ENCODE results near the gene TCEANC2. TPM values are rescaled to one million over a fixed set of nuclear protein-coding genes. Genes with fewer than 3 reads are reported as not detected.

TCEANC2 gene
- total and polyA plus RNA-seq, 12 donors: 1.3 to 12.5 (median 5.6) TPM

- 68 to 84% (median 80%) methylated on average over 7 to 8 of the region's 8 CpGs for WGBS, 4 donors
- no peaks in the 10 kb centered on the region for H3K36me3 ChIP-seq (replicated peaks in 1 of 2)
- DNase-seq: peak in 1 of 7 donors; percentile 7
- no peak overlapping the region for H3K27ac ChIP-seq
- H3K27me3 ChIP-seq: no peaks in the 10 kb centered on the region
- TF ChIP-seq, protein P1, sequence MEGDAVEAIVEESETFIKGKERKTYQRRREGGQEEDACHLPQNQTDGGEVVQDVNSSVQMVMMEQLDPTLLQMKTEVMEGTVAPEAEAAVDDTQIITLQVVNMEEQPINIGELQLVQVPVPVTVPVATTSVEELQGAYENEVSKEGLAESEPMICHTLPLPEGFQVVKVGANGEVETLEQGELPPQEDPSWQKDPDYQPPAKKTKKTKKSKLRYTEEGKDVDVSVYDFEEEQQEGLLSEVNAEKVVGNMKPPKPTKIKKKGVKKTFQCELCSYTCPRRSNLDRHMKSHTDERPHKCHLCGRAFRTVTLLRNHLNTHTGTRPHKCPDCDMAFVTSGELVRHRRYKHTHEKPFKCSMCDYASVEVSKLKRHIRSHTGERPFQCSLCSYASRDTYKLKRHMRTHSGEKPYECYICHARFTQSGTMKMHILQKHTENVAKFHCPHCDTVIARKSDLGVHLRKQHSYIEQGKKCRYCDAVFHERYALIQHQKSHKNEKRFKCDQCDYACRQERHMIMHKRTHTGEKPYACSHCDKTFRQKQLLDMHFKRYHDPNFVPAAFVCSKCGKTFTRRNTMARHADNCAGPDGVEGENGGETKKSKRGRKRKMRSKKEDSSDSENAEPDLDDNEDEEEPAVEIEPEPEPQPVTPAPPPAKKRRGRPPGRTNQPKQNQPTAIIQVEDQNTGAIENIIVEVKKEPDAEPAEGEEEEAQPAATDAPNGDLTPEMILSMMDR (IDR thresholded peaks at IDR 0.05): no peak
- no peak for TF ChIP-seq POLR2A (IDR thresholded peaks at IDR 0.05)
- H3K9me3 ChIP-seq (replicated peaks in 1 of 3): no peaks in the 10 kb centered on the region
- peaks cover 0 to 3% of the 10 kb centered on the region in 2 donors for H3K4me1 ChIP-seq (replicated peaks in 1 of 2)
- no peak overlapping the region for H3K4me3 ChIP-seq
- intact Hi-C loops (cut with DNase I): no loop called here
Measured at GRCh38 chr1:54013393-54014008, 39.9 kb upstream of the TCEANC2 start.

- DNase-seq: peak in 1 of 7 donors; percentile 13
- peaks cover 0 to 3% of the 10 kb centered on the region in 2 donors for H3K4me1 ChIP-seq (replicated peaks in 1 of 2)
- H3K27ac ChIP-seq: no peak overlapping the region
- intact Hi-C loops (cut with DNase I): no loop called here
- H3K9me3 ChIP-seq (replicated peaks in 1 of 3): no peaks in the 10 kb centered on the region
- H3K27me3 ChIP-seq: no peaks in the 10 kb centered on the region
- no peak overlapping the region for H3K4me3 ChIP-seq
- TF ChIP-seq POLR2A (IDR thresholded peaks at IDR 0.05): no peak
- TF ChIP-seq, protein P1 (IDR thresholded peaks at IDR 0.05): no peak
- H3K36me3 ChIP-seq (replicated peaks in 1 of 2): no peaks in the 10 kb centered on the region
- WGBS, 4 donors: 66 to 100% (median 72%) methylated on average over 1 to 17 of the region's 17 CpGs
Measured at GRCh38 chr1:54014009-54014629, 39.3 kb upstream of the TCEANC2 start.

DNA sequence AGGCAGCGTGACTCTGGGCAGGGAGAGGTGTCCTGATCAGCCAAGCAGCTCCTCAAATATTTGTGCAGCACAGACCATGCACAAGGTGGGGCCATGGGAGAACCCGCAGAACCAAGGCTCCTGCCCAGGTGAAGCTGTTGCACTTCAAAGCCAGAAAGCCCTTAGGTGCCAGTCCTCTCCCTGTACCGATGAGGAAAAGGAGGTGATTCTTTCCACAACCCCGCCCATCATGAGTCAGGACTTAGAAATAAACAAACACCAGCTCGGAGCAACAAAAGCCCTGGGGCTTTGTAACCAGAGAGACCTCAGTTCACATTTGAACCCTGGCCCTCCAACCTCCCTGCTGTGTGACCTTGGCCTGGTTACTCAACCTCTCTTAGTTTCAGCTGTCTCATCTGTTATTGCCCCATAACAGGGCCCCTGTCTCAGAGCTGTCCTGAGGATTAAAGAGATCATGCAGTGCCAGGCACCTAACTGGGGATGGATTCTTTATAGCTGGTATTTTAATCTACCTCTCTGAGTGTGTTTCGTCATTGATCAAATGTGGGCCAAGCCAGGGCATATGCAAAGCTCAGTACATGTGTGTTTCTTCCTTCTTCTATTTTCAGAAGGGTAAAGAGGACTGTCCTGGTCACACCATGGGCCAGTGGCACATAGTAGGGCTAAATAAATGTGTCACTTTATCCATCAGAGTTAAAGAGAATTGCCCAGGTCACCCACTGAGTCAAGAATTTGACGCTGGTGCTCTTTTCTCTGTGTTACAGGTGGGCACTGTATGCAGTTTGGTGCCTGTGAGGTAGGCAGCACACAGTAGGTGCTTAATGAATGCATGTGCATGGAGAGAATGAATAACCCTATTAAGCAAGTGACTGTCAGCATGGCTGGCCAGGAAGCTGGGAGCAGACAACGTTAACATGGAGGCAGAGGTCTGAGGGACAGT is 36.8 kb upstream of the TCEANC2 start:
- Histone ChIP-seq H3K9me3 (replicated peaks in 1 of 3) (no peaks in the 10 kb centered on the region), H3K4me1 (replicated peaks in 1 of 2) (peaks cover 0 to 3% of the 10 kb centered on the region in 2 donors), H3K36me3 (replicated peaks in 1 of 2) (no peaks in the 10 kb centered on the region), H3K4me3 (no peak overlapping the region), H3K27ac (no peak overlapping the region), H3K27me3 (no peaks in the 10 kb centered on the region)
- TF ChIP-seq POLR2A (IDR thresholded peaks at IDR 0.05): no peak
- TF ChIP-seq, protein P1 (IDR thresholded peaks at IDR 0.05): no peak
- intact Hi-C loops (cut with DNase I): no loop called here
- 51 to 55% (median 53%) methylated on average over 7 to 8 of the region's 8 CpGs for WGBS, 4 donors
- DNase-seq: peak in 6 of 7 donors; percentile 49 to 79 (median 62)

GRCh38 chr1:54017979-54018378 is 35.4 kb upstream of the TCEANC2 start, which contains the start of gene LDLRAD1:
Gene LDLRAD1 (minus strand): TSS chr1:54018186. CDS start chr1:54018112, 74 bp downstream.
- H3K27me3 ChIP-seq: no peaks in the 10 kb centered on the region
- intact Hi-C loops (cut with DNase I): no loop called here
- peaks cover 0 to 3% of the 10 kb centered on the region in 2 donors for H3K4me1 ChIP-seq (replicated peaks in 1 of 2)
- H3K36me3 ChIP-seq (replicated peaks in 1 of 2): no peaks in the 10 kb centered on the region
- no peak within 1 kb of the TSS for H3K4me3 ChIP-seq
- WGBS, 4 donors: 14 to 34% (median 26%) methylated on average over 3 to 6 of the region's 6 CpGs
- DNase-seq: peak; percentile 35 to 82 (median 71)
- TF ChIP-seq POLR2A (IDR thresholded peaks at IDR 0.05): peak in 1 of 2 donors; percentile 34
- TF ChIP-seq, protein P1 (IDR thresholded peaks at IDR 0.05): no peak
- no peaks in the 10 kb centered on the region for H3K9me3 ChIP-seq (replicated peaks in 1 of 3)
- H3K27ac ChIP-seq: no peak within 1 kb of the TSS
